GM23338 (cell line): ENCODE data around the gene CNOT9. TPM values are rescaled to one million over a fixed set of nuclear protein-coding genes. Genes with fewer than 3 reads are reported as not detected.
A peak's percentile ranks its signal among the peaks of the same experiment; 100 is the strongest.

Experiments
- ATAC-seq: fragments of 200-7000 bp; cut with Tn5 transposase; 3 replicates; pipeline ENCODE4 v1.9.1; 2020
- DNase-seq: peaks from one replicate; pipeline ENCODE4 v3.0.0-alpha.2; 2015; ENCODE audit warnings: low spot score
- H2AFZ ChIP-seq: fragments of 200-600 bp; sonication (generic); 2 replicates; pipeline ENCODE4 v1.8.0; 2016; ENCODE audit warnings: antibody characterized with exemption, mild to moderate bottlenecking, moderate library complexity
- H3F3A ChIP-seq: fragments of 200-600 bp; sonication (generic); replicated peaks from 2 replicates; pipeline ENCODE4 v1.8.0; 2017; ENCODE audit warnings: antibody characterized with exemption, mixed run types, low read depth
- H3K27ac ChIP-seq: fragments of 200-600 bp; sonication (generic); 2 replicates; pipeline ENCODE4 v1.6.1; 2016; ENCODE audit warnings: low read depth
- H3K27me3 ChIP-seq: fragments of 200-600 bp; sonication (generic); 2 replicates; pipeline ENCODE4 v1.8.0; 2016; ENCODE audit warnings: mild to moderate bottlenecking, mixed run types, moderate library complexity; ENCODE audit not compliant: insufficient read depth
- H3K36me3 ChIP-seq: fragments of 200-600 bp; sonication (generic); 2 replicates; pipeline ENCODE4 v1.8.0; 2016; ENCODE audit warnings: mild to moderate bottlenecking; ENCODE audit not compliant: insufficient read depth
- H3K4me1 ChIP-seq: fragments of 200-600 bp; sonication (generic); 2 replicates; pipeline ENCODE4 v1.8.0; 2016; ENCODE audit warnings: mild to moderate bottlenecking, moderate library complexity; ENCODE audit not compliant: insufficient read depth
- H3K4me2 ChIP-seq: fragments of 200-600 bp; sonication (generic); 2 replicates; pipeline ENCODE4 v1.7.1; 2017; ENCODE audit warnings: mixed run types
- H3K4me3 ChIP-seq: fragments of 200-600 bp; sonication (generic); 2 replicates; pipeline ENCODE4 v1.6.1; 2016; ENCODE audit warnings: mixed run types
- H3K79me2 ChIP-seq: fragments of 200-600 bp; sonication (generic); replicated peaks from 2 replicates; pipeline ENCODE4 v1.8.0; 2017; ENCODE audit warnings: mild to moderate bottlenecking; ENCODE audit not compliant: insufficient read depth
- H3K9me2 ChIP-seq: fragments of 200-600 bp; sonication (generic); 2 replicates; pipeline ENCODE4 v1.8.0; 2017; ENCODE audit not compliant: insufficient read depth
- H4K20me1 ChIP-seq: fragments of 200-600 bp; sonication (generic); replicated peaks from 2 replicates; pipeline ENCODE4 v1.8.0; 2017; ENCODE audit warnings: mild to moderate bottlenecking; ENCODE audit not compliant: insufficient read depth
- H3K27ac Mint-ChIP-seq: 2 replicates; pipeline ENCODE4 v1.8.0; 2020; ENCODE audit warnings: inconsistent platforms, mild to moderate bottlenecking, moderate library complexity, mixed read lengths
- H3K27me3 Mint-ChIP-seq: 3 replicates; pipeline ENCODE4 v1.8.0; 2022; ENCODE audit warnings: low read depth, mild to moderate bottlenecking, moderate library complexity, mixed read lengths, inconsistent platforms; ENCODE audit not compliant: insufficient read depth, poor library complexity
- H3K36me3 Mint-ChIP-seq: 3 replicates; pipeline ENCODE4 v1.8.0; 2021; ENCODE audit warnings: low read depth, mild to moderate bottlenecking, inconsistent platforms, moderate library complexity, mixed read lengths
- H3K4me1 Mint-ChIP-seq: 3 replicates; pipeline ENCODE4 v1.8.0; 2020; ENCODE audit warnings: mild to moderate bottlenecking, inconsistent platforms, mixed read lengths
- H3K4me3 Mint-ChIP-seq: 3 replicates; pipeline ENCODE4 v1.8.0; 2021; ENCODE audit warnings: moderate library complexity, mild to moderate bottlenecking, inconsistent platforms, mixed read lengths
- H3K9me3 Mint-ChIP-seq: 3 replicates; pipeline ENCODE4 v1.8.0; 2020; ENCODE audit warnings: moderate library complexity, mild to moderate bottlenecking, inconsistent platforms, mixed read lengths
- CREB1 ChIP-seq: fragments of 250-450 bp; sonication (Bioruptor Pico); IDR thresholded peaks from 2 replicates; pipeline ENCODE4 v1.5.0; 2020; ENCODE audit warnings: low read depth, mild to moderate bottlenecking, moderate library complexity
- EZH2 ChIP-seq: fragments of 200-600 bp; sonication (generic); IDR thresholded peaks from one replicate; pipeline ENCODE4 v1.8.0; 2017; ENCODE audit warnings: antibody characterized with exemption, mild to moderate bottlenecking, low read depth; ENCODE audit not compliant: unreplicated experiment
- EZH2phosphoT487 ChIP-seq: fragments of 200-600 bp; sonication (generic); IDR thresholded peaks from one replicate; pipeline ENCODE4 v1.8.1; 2018; ENCODE audit warnings: antibody characterized with exemption; ENCODE audit not compliant: unreplicated experiment
- JUNB ChIP-seq: IDR thresholded peaks from one replicate; pipeline ENCODE4 v1.6.1; 2016; ENCODE audit warnings: antibody characterized with exemption; ENCODE audit not compliant: unreplicated experiment
- NANOG ChIP-seq: IDR thresholded peaks from 2 replicates; pipeline ENCODE4 v1.6.1; 2016; ENCODE audit warnings: antibody characterized with exemption, borderline replicate concordance
- POLR2AphosphoS5 ChIP-seq: IDR thresholded peaks from 2 replicates; pipeline ENCODE4 v1.6.1; 2016; ENCODE audit warnings: antibody characterized with exemption, low read depth
- ZNF114 ChIP-seq: fragments of 250-450 bp; sonication (Bioruptor Pico); IDR thresholded peaks from 2 replicates; pipeline ENCODE4 v1.5.0; 2020; ENCODE audit warnings: mild to moderate bottlenecking, moderate library complexity
- ZNF331 ChIP-seq: fragments of 250-450 bp; sonication (Bioruptor Pico); IDR thresholded peaks from 2 replicates; pipeline ENCODE4 v1.5.0; 2020; ENCODE audit warnings: low read depth, mild to moderate bottlenecking, moderate library complexity
- polyA plus RNA-seq: library from polyadenylated mRNA; unstranded; fragments of >200 nt; fragmentation: Nextera tagmentation; extraction: Ambion mirVana; gene quantifications from 2 replicates; pipeline ENCODE4 v1.2.1, GENCODE V29; 2016
- total RNA-seq: library from RNA; depleted of rRNA; stranded (reverse); fragments of >200 nt; shearing (Covaris generic); gene quantifications from 2 replicates; pipeline ENCODE4 v1.2.3, GENCODE V29; 2014
- TF ChIP-seq, protein P1 (sequence below): fragments of 250-450 bp; sonication (Bioruptor Pico); IDR thresholded peaks from 2 replicates; pipeline ENCODE4 v1.5.0; 2020; ENCODE audit warnings: mild to moderate bottlenecking, moderate library complexity
- TF ChIP-seq, protein P2 (sequence below): IDR thresholded peaks from one replicate; pipeline ENCODE4 v1.6.1; 2018; ENCODE audit warnings: antibody characterized with exemption; ENCODE audit not compliant: unreplicated experiment
- TF ChIP-seq, protein P3 (sequence below), 2 experiments: fragments of 200-600 bp in 1 of 2; sonication (generic) in 1 of 2; conservative IDR thresholded peaks; 2 replicates each; pipeline versions ENCODE4 v1.5.1 to v1.6.1; 2016 to 2017; ENCODE audit warnings: antibody characterized with exemption in 2 of 2, low read depth in 2 of 2, mild to moderate bottlenecking in 2 of 2, moderate library complexity in 1 of 2
- TF ChIP-seq, protein P4 (sequence below): IDR thresholded peaks from 2 replicates; pipeline ENCODE4 v1.6.1; 2016; ENCODE audit warnings: antibody characterized with exemption

The CNOT9 gene
- total and polyA plus RNA-seq, 2 experiments from 2014 or later: 55.3 to 132 TPM

DNA sequence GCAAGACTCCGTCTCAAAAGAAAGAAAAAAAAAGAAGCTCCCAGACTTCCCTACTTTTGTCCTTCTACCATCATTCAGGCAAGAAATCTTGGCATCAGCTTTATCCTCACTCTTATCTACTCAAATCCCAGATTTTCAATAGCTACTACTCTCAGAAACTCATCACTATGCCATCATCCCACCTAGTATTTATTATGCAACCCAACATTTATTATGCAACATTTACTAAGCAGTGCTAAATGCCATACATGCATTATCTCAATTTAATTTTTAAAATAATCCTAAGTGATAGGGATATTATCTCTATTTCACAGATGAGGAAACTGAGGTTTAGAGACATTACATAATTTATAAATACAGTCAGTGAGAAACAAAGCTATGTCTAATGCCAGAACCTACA, 4.6 kb upstream of the CNOT9 start (continued):
- TF ChIP-seq, protein P1, sequence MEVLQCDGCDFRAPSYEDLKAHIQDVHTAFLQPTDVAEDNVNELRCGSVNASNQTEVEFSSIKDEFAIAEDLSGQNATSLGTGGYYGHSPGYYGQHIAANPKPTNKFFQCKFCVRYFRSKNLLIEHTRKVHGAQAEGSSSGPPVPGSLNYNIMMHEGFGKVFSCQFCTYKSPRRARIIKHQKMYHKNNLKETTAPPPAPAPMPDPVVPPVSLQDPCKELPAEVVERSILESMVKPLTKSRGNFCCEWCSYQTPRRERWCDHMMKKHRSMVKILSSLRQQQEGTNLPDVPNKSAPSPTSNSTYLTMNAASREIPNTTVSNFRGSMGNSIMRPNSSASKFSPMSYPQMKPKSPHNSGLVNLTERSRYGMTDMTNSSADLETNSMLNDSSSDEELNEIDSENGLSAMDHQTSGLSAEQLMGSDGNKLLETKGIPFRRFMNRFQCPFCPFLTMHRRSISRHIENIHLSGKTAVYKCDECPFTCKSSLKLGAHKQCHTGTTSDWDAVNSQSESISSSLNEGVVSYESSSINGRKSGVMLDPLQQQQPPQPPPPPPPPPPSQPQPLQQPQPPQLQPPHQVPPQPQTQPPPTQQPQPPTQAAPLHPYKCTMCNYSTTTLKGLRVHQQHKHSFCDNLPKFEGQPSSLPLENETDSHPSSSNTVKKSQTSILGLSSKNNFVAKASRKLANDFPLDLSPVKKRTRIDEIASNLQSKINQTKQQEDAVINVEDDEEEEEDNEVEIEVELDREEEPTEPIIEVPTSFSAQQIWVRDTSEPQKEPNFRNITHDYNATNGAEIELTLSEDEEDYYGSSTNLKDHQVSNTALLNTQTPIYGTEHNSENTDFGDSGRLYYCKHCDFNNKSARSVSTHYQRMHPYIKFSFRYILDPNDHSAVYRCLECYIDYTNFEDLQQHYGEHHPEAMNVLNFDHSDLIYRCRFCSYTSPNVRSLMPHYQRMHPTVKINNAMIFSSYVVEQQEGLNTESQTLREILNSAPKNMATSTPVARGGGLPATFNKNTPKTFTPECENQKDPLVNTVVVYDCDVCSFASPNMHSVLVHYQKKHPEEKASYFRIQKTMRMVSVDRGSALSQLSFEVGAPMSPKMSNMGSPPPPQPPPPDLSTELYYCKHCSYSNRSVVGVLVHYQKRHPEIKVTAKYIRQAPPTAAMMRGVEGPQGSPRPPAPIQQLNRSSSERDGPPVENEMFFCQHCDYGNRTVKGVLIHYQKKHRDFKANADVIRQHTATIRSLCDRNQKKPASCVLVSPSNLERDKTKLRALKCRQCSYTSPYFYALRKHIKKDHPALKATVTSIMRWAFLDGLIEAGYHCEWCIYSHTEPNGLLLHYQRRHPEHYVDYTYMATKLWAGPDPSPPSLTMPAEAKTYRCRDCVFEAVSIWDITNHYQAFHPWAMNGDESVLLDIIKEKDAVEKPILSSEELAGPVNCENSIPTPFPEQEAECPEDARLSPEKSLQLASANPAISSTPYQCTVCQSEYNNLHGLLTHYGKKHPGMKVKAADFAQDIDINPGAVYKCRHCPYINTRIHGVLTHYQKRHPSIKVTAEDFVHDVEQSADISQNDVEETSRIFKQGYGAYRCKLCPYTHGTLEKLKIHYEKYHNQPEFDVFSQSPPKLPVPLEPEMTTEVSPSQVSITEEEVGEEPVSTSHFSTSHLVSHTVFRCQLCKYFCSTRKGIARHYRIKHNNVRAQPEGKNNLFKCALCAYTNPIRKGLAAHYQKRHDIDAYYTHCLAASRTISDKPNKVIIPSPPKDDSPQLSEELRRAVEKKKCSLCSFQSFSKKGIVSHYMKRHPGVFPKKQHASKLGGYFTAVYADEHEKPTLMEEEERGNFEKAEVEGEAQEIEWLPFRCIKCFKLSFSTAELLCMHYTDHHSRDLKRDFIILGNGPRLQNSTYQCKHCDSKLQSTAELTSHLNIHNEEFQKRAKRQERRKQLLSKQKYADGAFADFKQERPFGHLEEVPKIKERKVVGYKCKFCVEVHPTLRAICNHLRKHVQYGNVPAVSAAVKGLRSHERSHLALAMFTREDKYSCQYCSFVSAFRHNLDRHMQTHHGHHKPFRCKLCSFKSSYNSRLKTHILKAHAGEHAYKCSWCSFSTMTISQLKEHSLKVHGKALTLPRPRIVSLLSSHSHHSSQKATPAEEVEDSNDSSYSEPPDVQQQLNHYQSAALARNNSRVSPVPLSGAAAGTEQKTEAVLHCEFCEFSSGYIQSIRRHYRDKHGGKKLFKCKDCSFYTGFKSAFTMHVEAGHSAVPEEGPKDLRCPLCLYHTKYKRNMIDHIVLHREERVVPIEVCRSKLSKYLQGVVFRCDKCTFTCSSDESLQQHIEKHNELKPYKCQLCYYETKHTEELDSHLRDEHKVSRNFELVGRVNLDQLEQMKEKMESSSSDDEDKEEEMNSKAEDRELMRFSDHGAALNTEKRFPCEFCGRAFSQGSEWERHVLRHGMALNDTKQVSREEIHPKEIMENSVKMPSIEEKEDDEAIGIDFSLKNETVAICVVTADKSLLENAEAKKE (CRISPR knock-in tag): no peak
- TF ChIP-seq ZNF331: no peak

DNA sequence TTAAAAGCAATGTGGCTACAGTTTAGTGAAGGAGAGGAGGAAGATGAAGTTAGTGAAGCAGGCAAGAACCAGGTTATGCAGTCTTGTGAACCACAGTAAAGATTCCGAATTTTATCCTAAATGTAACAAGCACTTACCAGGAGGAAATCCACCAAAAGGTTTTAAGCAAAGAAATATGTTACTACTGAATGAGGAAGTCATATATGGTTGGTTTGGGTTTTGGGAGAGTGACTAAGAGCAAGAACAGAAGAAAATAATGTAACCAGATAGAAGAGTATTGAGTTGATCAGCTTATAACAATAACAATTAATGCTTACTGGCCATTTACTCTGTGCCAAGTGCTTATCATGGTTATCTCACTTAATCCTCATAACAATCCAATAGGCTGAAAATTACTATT, 2.3 kb upstream of the CNOT9 start:
- H3K4me1 Mint-ChIP-seq: peaks cover 28% of the 10 kb centered on the region
- peaks cover 21% of the 10 kb centered on the region for H3K4me1 ChIP-seq
- H3K9me2 ChIP-seq: no peaks in the 10 kb centered on the region
- peaks cover 32% of the 10 kb centered on the region for H4K20me1 ChIP-seq
- H3K36me3 ChIP-seq: no peaks in the 10 kb centered on the region
- H3K4me3 ChIP-seq: peak overlapping the region; percentile 76; the same call in 1 of the 2 replicates
- peak overlapping the region; percentile 95 for H3K4me3 Mint-ChIP-seq
- DNase-seq (no peak), ATAC-seq (no peak)
- H3K27ac ChIP-seq: no peak overlapping the region
- H3K27me3 ChIP-seq: no peaks in the 10 kb centered on the region
- H2AFZ ChIP-seq: no peak overlapping the region
- H3K36me3 Mint-ChIP-seq: peaks cover 37% of the 10 kb centered on the region
- H3K9me3 Mint-ChIP-seq: no peaks in the 10 kb centered on the region; the same call in 2 of the 3 replicates
- H3F3A ChIP-seq: no peaks in the 10 kb centered on the region; the same call in 1 of the 2 replicates
- H3K27ac Mint-ChIP-seq: no peak overlapping the region
- no peak overlapping the region; the same call in 1 of the 2 replicates for H3K4me2 ChIP-seq
- peaks cover 79% of the 10 kb centered on the region for H3K79me2 ChIP-seq
- H3K27me3 Mint-ChIP-seq: peaks cover 10% of the 10 kb centered on the region
- TF ChIP-seq EZH2phosphoT487 (no peak), ZNF114 (no peak), POLR2AphosphoS5 (no peak), JUNB (no peak), ZNF331 (no peak), EZH2 (no peak), NANOG (no peak), CREB1 (CRISPR knock-in tag) (no peak)
- TF ChIP-seq, protein P2, sequence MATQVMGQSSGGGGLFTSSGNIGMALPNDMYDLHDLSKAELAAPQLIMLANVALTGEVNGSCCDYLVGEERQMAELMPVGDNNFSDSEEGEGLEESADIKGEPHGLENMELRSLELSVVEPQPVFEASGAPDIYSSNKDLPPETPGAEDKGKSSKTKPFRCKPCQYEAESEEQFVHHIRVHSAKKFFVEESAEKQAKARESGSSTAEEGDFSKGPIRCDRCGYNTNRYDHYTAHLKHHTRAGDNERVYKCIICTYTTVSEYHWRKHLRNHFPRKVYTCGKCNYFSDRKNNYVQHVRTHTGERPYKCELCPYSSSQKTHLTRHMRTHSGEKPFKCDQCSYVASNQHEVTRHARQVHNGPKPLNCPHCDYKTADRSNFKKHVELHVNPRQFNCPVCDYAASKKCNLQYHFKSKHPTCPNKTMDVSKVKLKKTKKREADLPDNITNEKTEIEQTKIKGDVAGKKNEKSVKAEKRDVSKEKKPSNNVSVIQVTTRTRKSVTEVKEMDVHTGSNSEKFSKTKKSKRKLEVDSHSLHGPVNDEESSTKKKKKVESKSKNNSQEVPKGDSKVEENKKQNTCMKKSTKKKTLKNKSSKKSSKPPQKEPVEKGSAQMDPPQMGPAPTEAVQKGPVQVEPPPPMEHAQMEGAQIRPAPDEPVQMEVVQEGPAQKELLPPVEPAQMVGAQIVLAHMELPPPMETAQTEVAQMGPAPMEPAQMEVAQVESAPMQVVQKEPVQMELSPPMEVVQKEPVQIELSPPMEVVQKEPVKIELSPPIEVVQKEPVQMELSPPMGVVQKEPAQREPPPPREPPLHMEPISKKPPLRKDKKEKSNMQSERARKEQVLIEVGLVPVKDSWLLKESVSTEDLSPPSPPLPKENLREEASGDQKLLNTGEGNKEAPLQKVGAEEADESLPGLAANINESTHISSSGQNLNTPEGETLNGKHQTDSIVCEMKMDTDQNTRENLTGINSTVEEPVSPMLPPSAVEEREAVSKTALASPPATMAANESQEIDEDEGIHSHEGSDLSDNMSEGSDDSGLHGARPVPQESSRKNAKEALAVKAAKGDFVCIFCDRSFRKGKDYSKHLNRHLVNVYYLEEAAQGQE: no peak
- TF ChIP-seq, protein P3, sequence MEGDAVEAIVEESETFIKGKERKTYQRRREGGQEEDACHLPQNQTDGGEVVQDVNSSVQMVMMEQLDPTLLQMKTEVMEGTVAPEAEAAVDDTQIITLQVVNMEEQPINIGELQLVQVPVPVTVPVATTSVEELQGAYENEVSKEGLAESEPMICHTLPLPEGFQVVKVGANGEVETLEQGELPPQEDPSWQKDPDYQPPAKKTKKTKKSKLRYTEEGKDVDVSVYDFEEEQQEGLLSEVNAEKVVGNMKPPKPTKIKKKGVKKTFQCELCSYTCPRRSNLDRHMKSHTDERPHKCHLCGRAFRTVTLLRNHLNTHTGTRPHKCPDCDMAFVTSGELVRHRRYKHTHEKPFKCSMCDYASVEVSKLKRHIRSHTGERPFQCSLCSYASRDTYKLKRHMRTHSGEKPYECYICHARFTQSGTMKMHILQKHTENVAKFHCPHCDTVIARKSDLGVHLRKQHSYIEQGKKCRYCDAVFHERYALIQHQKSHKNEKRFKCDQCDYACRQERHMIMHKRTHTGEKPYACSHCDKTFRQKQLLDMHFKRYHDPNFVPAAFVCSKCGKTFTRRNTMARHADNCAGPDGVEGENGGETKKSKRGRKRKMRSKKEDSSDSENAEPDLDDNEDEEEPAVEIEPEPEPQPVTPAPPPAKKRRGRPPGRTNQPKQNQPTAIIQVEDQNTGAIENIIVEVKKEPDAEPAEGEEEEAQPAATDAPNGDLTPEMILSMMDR (conservative IDR thresholded peaks at IDR 0.05; ENCODE audit: low read depth in 2 of 2): no peak
- TF ChIP-seq, protein P4, sequence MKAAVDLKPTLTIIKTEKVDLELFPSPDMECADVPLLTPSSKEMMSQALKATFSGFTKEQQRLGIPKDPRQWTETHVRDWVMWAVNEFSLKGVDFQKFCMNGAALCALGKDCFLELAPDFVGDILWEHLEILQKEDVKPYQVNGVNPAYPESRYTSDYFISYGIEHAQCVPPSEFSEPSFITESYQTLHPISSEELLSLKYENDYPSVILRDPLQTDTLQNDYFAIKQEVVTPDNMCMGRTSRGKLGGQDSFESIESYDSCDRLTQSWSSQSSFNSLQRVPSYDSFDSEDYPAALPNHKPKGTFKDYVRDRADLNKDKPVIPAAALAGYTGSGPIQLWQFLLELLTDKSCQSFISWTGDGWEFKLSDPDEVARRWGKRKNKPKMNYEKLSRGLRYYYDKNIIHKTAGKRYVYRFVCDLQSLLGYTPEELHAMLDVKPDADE: no peak
